Activated naive CD4-positive, alpha-beta T cell treated with anti-CD3 and anti-CD28 coated beads for 36 hours (primary cell): ENCODE measurements around the gene MPRIP. TPM values are rescaled to one million over a fixed set of nuclear protein-coding genes. Genes with fewer than 3 reads are reported as not detected.
"Not testable (repeated sequence)": the region's sequence is repeated elsewhere in the genome, so short reads cannot be mapped to it uniquely, and the experiment has no call there.

ENCODE experiments used
- CTCF ChIA-PET: fragments of 350-600 bp; sonication (Branson Sonifier 250); formaldehyde crosslinking; loops from one replicate; lab custom pipeline; 2021; ENCODE audit warnings: antibody characterized with exemption; lab: Charles Lee
- DNase-seq: peaks from one replicate; pipeline ENCODE4 v3.0.0-alpha.2; 2020
- H3K27ac Mint-ChIP-seq: one replicate; pipeline ENCODE4 v1.8.0; 2021; ENCODE audit warnings: mild to moderate bottlenecking, mixed read lengths
- H3K27me3 Mint-ChIP-seq: one replicate; pipeline ENCODE4 v1.8.0; 2021; ENCODE audit warnings: low read depth, mixed read lengths
- H3K36me3 Mint-ChIP-seq: one replicate; pipeline ENCODE4 v1.8.0; 2021; ENCODE audit warnings: low read depth, mixed read lengths
- H3K4me1 Mint-ChIP-seq: one replicate; pipeline ENCODE4 v1.8.0; 2021; ENCODE audit warnings: low read depth, mixed read lengths
- H3K4me3 Mint-ChIP-seq: one replicate; pipeline ENCODE4 v1.8.0; 2021; ENCODE audit warnings: mild to moderate bottlenecking, moderate library complexity, mixed read lengths
- H3K9me3 Mint-ChIP-seq: one replicate; pipeline ENCODE4 v1.8.0; 2021; ENCODE audit warnings: mixed read lengths
- intact Hi-C: fragments of 100-400 bp; cut with micrococcal nuclease; formaldehyde crosslinking; loops from one replicate; pipeline ENCODE4 v1.15.1; 2023
- total RNA-seq, 2 experiments: library from RNA; stranded (reverse); gene quantifications; one replicate each; pipeline ENCODE4 v1.2.3, GENCODE V29; 2021

The MPRIP gene
- total RNA-seq, 2 experiments from 2014 or later: 125 TPM

DNA sequence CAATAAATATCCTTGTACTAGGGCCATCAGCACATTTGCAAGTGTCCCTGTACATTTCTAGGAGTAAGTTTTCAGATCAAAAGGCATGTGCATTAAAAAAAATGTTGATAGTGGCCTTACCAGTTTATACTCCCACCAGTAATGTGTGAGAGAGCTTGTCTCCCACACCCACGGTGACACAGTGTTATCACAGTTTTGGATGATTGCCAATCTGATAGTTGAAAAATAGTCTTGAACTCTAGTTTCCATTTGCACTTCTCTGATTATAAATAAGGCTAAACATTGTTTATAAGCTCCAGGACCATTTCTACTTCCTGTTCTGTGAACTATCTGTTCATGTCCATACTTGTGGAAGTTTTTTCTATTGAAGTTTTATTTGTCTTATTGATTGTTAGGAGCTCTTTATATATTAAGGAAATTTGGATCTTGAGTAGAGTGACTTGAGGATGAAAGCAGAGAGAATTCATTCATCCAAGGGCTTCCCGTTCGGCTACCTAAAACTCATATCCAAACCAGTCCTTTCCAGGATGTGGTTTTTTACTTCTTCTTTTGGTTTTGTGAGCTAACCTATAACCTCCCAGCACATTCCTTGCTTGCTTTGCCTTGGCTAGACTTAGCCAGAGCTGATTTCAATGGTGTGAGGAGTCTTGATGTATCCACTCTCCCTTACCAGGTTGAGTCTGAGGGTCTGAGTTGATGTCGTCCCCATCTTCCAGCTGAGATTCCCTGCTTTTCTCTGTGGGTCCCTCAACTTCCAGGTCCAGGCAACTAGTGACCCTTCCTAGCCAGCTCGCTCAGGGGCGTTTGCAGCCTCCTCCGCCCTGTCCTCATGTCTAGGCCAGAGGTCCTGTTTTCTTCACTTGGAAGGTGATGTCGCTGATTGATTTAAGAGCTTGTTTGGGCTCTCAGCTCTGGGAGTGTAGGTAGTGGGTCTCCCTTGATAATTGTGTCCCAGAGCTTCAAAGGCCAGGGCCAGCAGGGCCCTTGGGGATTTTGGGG, 25.8 kb upstream of the MPRIP start:
- H3K27me3 Mint-ChIP-seq, H3K36me3 Mint-ChIP-seq, H3K27ac Mint-ChIP-seq, intact Hi-C loops, H3K9me3 Mint-ChIP-seq, H3K4me3 Mint-ChIP-seq, DNase-seq: not testable (repeated sequence)
- CTCF ChIA-PET: interaction anchor here (0.6 to 1.3 kb wide), 3 partner anchors 10 to 260 kb away, joined by 3 to 5 read pairs (median 4); no protein-coding TSS in a partner anchor
- peaks cover 22% of the 10 kb centered on the region for H3K4me1 Mint-ChIP-seq

DNA sequence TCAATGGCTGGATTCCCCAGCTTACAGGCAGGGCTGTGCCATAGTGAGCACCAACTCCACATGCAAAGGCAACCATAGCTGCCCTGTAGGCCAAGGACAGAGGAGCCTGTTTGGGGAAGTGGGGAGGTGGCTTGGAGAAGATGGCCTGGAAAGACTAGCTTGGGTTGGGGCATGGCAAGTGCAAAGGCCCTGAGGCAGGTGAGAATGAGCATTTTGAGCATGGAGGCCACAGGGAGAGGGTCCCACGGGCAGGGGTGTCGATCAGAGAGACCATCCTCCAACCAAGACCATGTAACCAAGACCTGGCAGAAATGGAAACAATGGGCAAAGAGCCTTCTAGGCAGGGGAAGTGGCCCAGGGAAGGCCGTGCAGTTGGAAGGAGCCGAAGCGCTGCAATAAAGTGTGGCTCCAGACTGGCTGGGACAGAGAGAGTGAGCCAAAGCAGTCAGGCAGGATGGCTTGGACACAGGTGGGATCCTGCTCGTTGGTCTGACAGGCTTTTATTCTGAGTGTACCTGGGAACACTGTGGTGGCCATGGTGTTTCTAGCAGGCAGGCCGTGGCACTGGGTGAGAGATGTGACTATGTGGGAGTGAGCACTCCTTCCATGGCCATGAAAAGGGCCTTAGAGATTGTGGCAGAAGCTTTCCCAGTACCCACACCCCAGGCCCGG, 24.8 kb upstream of the MPRIP start:
- Mint-ChIP-seq H3K4me3 (no peak overlapping the region), H3K27me3 (no peaks in the 10 kb centered on the region), H3K27ac (no peak overlapping the region), H3K9me3 (no peaks in the 10 kb centered on the region), H3K4me1 (peaks cover 22% of the 10 kb centered on the region), H3K36me3 (no peaks in the 10 kb centered on the region)
- intact Hi-C loops: no loop called here
- no peak for DNase-seq
- CTCF ChIA-PET: interaction anchor here (1.1 kb wide), 1 partner anchor 9 kb away, joined by 3 read pairs; no protein-coding TSS in a partner anchor

DNA sequence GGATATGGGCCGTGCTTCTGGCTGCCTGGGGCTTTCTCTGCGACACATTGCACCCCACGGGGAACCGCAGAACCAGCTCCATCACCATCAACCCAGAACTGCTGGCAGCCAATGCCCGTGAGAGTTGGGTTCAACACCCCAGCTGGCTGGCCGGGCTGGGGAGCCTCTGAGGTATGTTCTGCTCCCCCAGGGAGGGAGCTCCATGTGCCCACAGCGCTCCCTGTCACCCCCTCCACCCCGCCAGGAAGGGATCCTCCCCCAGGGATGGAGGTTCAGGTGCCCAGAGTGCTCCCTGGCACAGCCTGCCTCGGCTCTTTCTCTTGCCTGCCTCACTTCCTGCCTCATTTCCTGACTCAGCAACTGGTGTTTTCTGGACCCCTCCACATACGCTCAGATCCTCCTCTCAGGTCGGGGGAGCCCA, 24.2 kb upstream of the MPRIP start:
- H3K4me3 Mint-ChIP-seq: no peak overlapping the region
- no peaks in the 10 kb centered on the region for H3K36me3 Mint-ChIP-seq
- DNase-seq: peak; percentile 14
- peaks cover 22% of the 10 kb centered on the region for H3K4me1 Mint-ChIP-seq
- CTCF ChIA-PET: no interaction called here
- H3K9me3 Mint-ChIP-seq: no peaks in the 10 kb centered on the region
- intact Hi-C loops: no loop called here
- H3K27ac Mint-ChIP-seq: no peak overlapping the region
- no peaks in the 10 kb centered on the region for H3K27me3 Mint-ChIP-seq

DNA sequence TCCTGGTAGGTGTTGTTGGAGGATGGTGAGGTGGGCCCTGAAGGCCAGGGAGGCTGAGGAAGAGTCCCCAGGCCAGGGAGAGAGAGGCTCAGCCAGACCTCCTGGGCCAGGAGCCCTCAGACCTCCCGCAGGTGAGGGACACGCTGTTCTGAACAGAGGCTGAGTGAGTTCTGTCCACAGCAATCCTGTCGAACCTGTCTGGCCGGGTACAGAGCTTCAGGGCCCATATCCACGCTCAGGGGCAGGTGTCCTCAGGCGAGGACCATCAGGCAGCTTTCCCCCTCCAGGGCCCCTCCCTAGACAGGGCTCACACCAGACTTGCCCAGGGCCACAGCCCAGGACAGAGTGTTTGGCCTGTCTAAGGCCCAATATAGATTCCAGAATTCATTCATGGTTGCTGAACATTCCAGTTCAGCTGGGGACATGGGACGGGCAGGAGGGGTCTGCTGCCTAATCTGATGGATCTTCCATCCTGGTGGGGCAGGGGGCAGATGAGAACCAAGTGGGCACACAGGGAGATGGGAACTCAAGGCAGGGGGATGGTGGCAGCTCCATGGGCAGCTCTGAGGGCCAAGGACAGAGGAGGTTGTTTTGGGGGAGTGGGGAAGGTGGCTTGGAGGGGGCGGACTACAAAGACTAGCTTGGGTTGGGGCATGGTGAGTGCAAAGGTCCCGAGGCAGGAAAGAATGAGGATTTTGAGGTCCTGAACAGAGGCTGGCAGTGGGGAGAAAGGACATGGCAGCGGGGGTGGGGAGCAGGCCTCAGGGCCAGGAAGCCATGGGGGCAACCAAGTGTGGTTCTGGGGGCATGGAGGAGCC, 23.4 kb upstream of the MPRIP start:
- peaks cover 22% of the 10 kb centered on the region for H3K4me1 Mint-ChIP-seq
- H3K36me3 Mint-ChIP-seq: no peaks in the 10 kb centered on the region
- H3K27ac Mint-ChIP-seq: no peak overlapping the region
- no peak for DNase-seq
- H3K4me3 Mint-ChIP-seq: no peak overlapping the region
- intact Hi-C loops: no loop called here
- CTCF ChIA-PET: interaction anchor here (0.6 kb wide), 1 partner anchor 294 kb away, joined by 3 read pairs; no protein-coding TSS in a partner anchor
- H3K27me3 Mint-ChIP-seq: no peaks in the 10 kb centered on the region
- H3K9me3 Mint-ChIP-seq: no peaks in the 10 kb centered on the region

DNA sequence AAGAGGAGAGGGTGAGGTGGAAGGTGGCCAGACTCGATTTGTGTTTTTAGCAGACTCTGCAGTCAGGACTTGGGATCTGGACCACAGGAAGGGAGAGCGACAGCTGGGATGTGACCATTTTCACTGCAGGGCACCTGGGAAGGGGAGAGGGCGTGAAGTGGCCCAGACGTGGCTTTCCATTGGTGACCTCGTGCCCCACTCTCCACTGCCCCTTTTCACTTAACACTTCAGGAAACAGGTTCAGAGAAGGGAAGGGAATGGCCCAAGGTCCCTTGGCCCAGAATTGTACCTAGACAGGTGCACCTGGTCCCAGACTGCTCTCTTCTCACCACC, 22.9 kb upstream of the MPRIP start:
- no peaks in the 10 kb centered on the region for H3K27me3 Mint-ChIP-seq
- no peak overlapping the region for H3K27ac Mint-ChIP-seq
- H3K4me1 Mint-ChIP-seq: peaks cover 22% of the 10 kb centered on the region
- no peak overlapping the region for H3K4me3 Mint-ChIP-seq
- CTCF ChIA-PET: interaction anchor here (0.6 kb wide), 1 partner anchor 293 kb away, joined by 3 read pairs; no protein-coding TSS in a partner anchor
- intact Hi-C loops: no loop called here
- no peaks in the 10 kb centered on the region for H3K9me3 Mint-ChIP-seq
- DNase-seq: no peak
- no peaks in the 10 kb centered on the region for H3K36me3 Mint-ChIP-seq

DNA sequence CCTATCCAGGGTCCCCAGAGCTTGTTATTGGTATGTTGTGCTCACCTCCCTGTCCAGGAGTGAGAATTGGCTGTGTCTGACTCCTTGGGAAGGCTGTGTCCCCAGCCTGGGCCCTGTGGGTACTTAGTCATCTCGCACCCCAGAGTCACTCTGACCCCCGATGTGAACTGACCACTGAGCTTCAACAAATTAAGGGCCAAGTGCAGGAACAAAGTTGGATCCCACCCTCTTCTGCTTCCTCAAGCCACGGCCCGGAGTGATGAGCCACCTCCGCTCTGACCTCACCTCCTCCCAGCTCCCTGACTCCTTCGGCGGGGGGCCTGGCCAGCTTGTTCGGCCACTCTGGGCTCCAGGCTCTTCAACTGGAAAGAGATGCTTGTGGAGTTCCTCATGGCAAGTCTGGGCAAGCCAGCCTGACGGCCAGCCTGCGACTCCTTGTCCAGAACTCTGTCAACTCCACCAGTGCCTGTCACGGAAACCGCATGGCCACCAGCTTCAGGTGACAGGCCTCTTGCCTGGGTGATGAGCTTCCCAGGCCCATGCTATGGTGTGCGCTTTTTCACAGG, 22.3 kb upstream of the MPRIP start:
- peaks cover 22% of the 10 kb centered on the region for H3K4me1 Mint-ChIP-seq
- no peak overlapping the region for H3K4me3 Mint-ChIP-seq
- intact Hi-C loops: no loop called here
- no peak for DNase-seq
- no peak overlapping the region for H3K27ac Mint-ChIP-seq
- H3K36me3 Mint-ChIP-seq: no peaks in the 10 kb centered on the region
- no peaks in the 10 kb centered on the region for H3K27me3 Mint-ChIP-seq
- CTCF ChIA-PET: no interaction called here
- no peaks in the 10 kb centered on the region for H3K9me3 Mint-ChIP-seq

DNA sequence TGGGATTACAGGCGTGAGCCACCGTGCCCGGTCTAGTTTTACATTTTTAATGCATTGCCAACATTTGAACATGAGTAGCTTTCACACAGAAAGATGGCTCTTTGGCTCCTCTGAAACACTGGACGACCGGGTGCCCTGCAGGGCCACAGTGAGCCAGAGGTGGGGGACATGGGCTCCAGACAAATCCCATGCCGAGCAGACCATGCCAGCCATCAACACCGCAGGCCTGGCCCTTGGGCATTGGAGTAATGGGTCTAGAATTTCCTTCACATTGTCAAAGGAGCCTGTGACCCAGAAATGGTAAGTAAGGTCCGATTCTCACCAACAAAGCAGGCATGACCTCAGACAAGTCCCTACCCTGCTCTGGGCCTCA, 21.4 kb upstream of the MPRIP start:
- Mint-ChIP-seq H3K4me1 (peaks cover 20% of the 10 kb centered on the region), H3K9me3 (no peaks in the 10 kb centered on the region), H3K27me3 (no peaks in the 10 kb centered on the region), H3K36me3 (no peaks in the 10 kb centered on the region), H3K4me3 (no peak overlapping the region), H3K27ac (no peak overlapping the region)
- CTCF ChIA-PET: no interaction called here
- intact Hi-C loops: no loop called here
- no peak for DNase-seq

DNA sequence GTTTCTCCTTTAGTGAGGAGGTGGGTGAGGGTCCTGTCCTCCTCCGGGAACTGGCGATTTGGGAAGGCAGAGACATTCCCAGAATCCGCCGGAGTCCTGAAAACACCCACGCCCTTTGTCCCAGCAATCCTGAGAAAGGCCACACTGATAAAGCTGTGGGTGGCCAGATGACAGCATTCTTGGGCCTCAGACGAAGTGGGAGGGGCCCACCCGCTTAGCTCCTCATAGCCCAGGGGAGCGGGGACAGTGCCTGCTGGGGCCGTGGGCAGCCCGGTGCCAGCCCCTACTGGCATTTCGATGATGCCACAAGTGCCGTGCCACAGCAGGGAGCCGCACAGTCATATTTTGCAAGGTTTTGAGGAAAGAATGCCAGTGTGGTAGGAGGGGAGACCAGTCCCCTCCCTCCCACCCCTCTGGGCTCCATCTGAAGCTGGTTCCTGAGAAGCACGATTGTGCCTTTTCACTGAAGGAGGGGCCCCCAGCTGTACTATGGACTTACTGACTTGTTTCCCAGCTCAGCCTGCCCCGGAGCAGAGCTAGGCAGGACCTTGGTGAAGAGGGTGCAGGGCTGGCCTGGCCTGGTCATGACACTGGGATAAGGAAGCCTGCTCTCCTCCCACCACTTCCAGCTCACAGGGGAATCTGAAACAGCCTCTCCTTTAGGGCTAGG, 20.9 kb upstream of the MPRIP start:
- CTCF ChIA-PET: no interaction called here
- intact Hi-C loops: no loop called here
- Mint-ChIP-seq H3K27me3 (no peaks in the 10 kb centered on the region), H3K9me3 (no peaks in the 10 kb centered on the region), H3K4me1 (peaks cover 16% of the 10 kb centered on the region), H3K36me3 (no peaks in the 10 kb centered on the region), H3K27ac (no peak overlapping the region), H3K4me3 (no peak overlapping the region)
- DNase-seq: no peak

DNA sequence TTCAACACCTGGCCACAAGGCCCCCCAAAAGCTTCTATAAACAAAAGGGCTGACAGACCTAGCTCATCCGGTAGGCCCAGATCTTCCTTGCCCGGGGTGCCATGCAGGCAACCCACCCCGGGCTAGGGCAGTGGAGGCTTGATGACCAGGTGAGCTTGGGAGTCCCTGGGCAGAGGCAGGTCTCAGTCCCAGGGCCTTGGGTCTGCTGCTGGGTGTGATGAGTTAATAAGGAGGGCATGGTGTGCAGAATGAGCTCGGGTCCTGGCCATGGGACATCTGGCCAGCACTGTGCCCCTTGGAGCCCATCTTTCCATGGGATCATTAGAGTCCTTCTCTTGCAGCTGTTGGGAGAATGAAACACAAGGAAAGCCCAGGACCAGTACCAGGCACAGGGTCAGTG, 20.2 kb upstream of the MPRIP start:
- H3K27ac Mint-ChIP-seq: no peak overlapping the region
- CTCF ChIA-PET: no interaction called here
- intact Hi-C loops: no loop called here
- no peak overlapping the region for H3K4me3 Mint-ChIP-seq
- no peaks in the 10 kb centered on the region for H3K36me3 Mint-ChIP-seq
- DNase-seq: no peak
- H3K27me3 Mint-ChIP-seq: no peaks in the 10 kb centered on the region
- no peaks in the 10 kb centered on the region for H3K9me3 Mint-ChIP-seq
- peaks cover 9% of the 10 kb centered on the region for H3K4me1 Mint-ChIP-seq

DNA sequence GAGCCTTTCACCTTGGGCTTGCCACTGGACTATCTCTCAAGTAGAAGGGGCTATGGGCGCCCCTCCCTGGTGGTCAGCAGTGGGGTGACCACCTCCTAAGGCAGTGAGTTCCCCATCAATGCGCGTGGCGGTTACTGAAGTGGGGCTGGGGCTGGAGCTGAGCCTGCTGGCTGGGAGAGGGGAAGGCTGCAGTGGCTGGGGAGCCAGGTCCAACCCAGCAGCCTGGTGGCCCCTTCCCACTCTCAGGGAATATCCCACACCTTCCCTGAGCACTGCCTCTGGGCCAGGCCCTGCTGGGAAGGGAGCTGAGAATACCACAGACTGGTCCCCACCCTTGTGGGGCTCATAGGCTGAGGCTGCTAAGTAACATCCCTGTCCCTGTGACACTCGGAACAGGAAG, 19.8 kb upstream of the MPRIP start:
- CTCF ChIA-PET: no interaction called here
- Mint-ChIP-seq H3K9me3 (no peaks in the 10 kb centered on the region), H3K27me3 (no peaks in the 10 kb centered on the region), H3K4me3 (no peak overlapping the region), H3K27ac (no peak overlapping the region), H3K36me3 (no peaks in the 10 kb centered on the region), H3K4me1 (peaks cover 5% of the 10 kb centered on the region)
- intact Hi-C loops: no loop called here
- no peak for DNase-seq

DNA sequence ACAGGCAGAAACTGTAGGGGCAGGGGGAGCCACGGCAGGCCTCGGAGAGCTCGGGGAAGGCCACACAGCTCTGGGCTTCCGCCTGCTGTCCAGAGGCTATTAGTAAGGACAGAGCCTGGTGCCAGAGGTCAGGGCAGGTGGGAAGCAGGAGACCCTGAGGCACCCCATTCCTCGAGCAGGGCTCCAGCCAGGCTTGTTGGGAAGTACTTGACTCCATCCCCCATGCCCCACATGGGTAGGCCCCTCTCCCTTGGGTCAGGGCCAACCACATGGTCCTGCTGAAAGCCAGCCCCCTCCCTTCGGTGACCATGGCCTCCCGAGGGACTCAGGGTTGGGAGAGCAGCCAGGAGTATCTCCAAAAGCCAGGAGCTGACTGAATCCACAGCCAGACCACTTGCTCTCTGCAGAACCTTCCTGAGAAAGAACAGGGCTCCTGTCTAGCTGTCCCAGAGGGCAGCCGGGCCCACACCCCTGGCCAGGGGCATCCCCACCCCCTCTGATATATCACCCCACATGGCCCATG, 17.4 kb upstream of the MPRIP start:
- no peaks in the 10 kb centered on the region for H3K36me3 Mint-ChIP-seq
- intact Hi-C loops: no loop called here
- no peaks in the 10 kb centered on the region for H3K9me3 Mint-ChIP-seq
- CTCF ChIA-PET: no interaction called here
- H3K4me1 Mint-ChIP-seq: no peaks in the 10 kb centered on the region
- DNase-seq: no peak
- H3K27ac Mint-ChIP-seq: no peak overlapping the region
- no peak overlapping the region for H3K4me3 Mint-ChIP-seq
- no peaks in the 10 kb centered on the region for H3K27me3 Mint-ChIP-seq
